Activated naive CD4-positive, alpha-beta T cell treated with anti-CD3 and anti-CD28 coated beads for 36 hours (primary cell): Measurements from ENCODE around the gene CCL11. TPM values are rescaled to one million over a fixed set of nuclear protein-coding genes. Genes with fewer than 3 reads are reported as not detected.

ENCODE experiments used
- CTCF ChIA-PET: fragments of 350-600 bp; sonication (Branson Sonifier 250); formaldehyde crosslinking; loops from one replicate; lab custom pipeline; 2021; ENCODE audit warnings: antibody characterized with exemption; lab: Charles Lee
- DNase-seq: peaks from one replicate; pipeline ENCODE4 v3.0.0-alpha.2; 2020
- H3K27ac Mint-ChIP-seq: one replicate; pipeline ENCODE4 v1.8.0; 2021; ENCODE audit warnings: mild to moderate bottlenecking, mixed read lengths
- H3K27me3 Mint-ChIP-seq: one replicate; pipeline ENCODE4 v1.8.0; 2021; ENCODE audit warnings: low read depth, mixed read lengths
- H3K36me3 Mint-ChIP-seq: one replicate; pipeline ENCODE4 v1.8.0; 2021; ENCODE audit warnings: low read depth, mixed read lengths
- H3K4me1 Mint-ChIP-seq: one replicate; pipeline ENCODE4 v1.8.0; 2021; ENCODE audit warnings: low read depth, mixed read lengths
- H3K4me3 Mint-ChIP-seq: one replicate; pipeline ENCODE4 v1.8.0; 2021; ENCODE audit warnings: mild to moderate bottlenecking, moderate library complexity, mixed read lengths
- H3K9me3 Mint-ChIP-seq: one replicate; pipeline ENCODE4 v1.8.0; 2021; ENCODE audit warnings: mixed read lengths
- intact Hi-C: fragments of 100-400 bp; cut with micrococcal nuclease; formaldehyde crosslinking; loops from one replicate; pipeline ENCODE4 v1.15.1; 2023
- total RNA-seq, 2 experiments: library from RNA; stranded (reverse); gene quantifications; one replicate each; pipeline ENCODE4 v1.2.3, GENCODE V29; 2021

Gene CCL11
- total RNA-seq, 2 experiments from 2014 or later: not detected

DNA sequence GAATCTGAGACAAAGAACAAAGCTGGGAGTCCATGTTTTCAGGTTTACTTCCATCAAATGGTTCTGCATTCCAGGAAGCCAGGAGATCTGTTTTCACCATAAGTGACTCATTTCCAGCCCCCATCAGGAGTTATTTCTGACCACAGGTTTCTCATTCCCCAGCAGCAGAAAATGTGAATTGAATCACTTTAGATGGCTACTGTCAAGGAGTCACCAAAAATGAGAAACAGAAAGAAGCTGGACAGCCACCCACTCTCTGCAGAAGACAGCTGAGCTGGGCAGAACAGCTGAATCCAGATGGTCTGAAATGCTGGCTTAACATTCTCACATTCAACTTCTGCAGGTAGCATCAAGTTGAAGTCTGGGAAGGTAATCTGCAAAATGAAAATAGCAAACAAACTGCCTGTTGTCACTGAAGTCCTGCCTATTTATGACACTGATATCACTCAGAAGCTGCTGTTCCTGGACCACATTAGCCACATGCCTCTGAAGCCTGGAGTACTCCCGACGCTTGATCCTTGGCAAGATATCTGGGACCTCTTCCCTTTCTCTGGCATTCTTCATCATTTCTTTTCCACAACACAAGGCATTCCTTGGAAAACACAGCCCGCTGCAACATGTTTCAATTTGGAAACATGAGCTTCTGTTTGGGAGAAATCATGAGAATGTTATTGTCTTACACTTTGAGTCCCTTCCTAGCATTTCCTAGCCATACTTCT, 15.3 kb downstream of the CCL11 start:
- no peak overlapping the region for H3K4me3 Mint-ChIP-seq
- no peak overlapping the region for H3K27ac Mint-ChIP-seq
- H3K27me3 Mint-ChIP-seq: peaks cover 22% of the 10 kb centered on the region
- CTCF ChIA-PET: interaction anchor here (0.6 to 1.5 kb wide), 3 partner anchors 14 to 358 kb away, joined by 3 read pairs; no protein-coding TSS in a partner anchor
- H3K9me3 Mint-ChIP-seq: no peaks in the 10 kb centered on the region
- H3K36me3 Mint-ChIP-seq: no peaks in the 10 kb centered on the region
- intact Hi-C loops: no loop called here
- DNase-seq: no peak
- no peaks in the 10 kb centered on the region for H3K4me1 Mint-ChIP-seq

DNA sequence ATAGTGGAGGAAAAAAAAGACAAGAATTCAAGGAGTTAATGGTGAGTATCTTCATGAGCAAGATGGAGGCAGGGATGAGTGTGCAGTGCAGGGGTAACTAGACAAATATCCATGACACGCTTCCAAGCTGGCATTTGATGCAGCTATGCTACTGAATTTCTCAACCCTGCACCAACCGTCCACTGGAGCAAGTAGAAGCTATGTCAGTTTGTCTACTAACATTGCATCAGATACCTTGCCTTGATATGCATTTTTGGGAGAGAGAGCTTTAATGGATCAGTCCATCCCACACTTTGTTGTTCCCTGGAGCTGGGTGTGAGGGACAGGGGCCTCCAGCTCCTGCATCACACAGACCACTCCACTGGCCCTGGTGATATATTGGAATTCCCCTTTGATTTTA, 16.4 kb downstream of the CCL11 start:
- Mint-ChIP-seq H3K27ac (no peak overlapping the region), H3K4me1 (peaks cover 1% of the 10 kb centered on the region), H3K9me3 (no peaks in the 10 kb centered on the region), H3K4me3 (no peak overlapping the region), H3K27me3 (peaks cover 20% of the 10 kb centered on the region), H3K36me3 (no peaks in the 10 kb centered on the region)
- intact Hi-C loops: no loop called here
- CTCF ChIA-PET: no interaction called here
- no peak for DNase-seq

DNA sequence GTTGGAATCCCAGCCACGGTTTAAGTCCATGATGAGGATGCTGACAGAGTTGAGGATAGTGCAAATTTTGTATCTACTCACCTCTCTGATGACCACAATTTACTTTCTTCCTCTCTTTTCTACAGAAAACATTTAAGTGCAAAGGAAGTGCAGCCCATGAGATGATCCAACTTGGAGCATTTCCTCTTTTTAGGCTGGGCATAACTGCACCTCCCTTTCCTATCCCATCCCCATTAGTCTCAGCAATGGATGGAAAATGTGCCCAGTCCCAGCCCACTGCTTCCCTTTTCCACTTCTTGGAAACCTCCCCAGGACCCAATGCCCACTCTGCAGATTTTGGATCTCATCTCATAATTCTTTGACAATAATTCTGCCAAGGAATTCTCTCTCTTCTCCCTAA, 17.1 kb downstream of the CCL11 start:
- Mint-ChIP-seq H3K9me3 (no peaks in the 10 kb centered on the region), H3K4me3 (no peak overlapping the region), H3K36me3 (no peaks in the 10 kb centered on the region), H3K4me1 (peaks cover 2% of the 10 kb centered on the region), H3K27ac (no peak overlapping the region), H3K27me3 (peaks cover 20% of the 10 kb centered on the region)
- DNase-seq: no peak
- CTCF ChIA-PET: no interaction called here
- intact Hi-C loops: no loop called here

DNA sequence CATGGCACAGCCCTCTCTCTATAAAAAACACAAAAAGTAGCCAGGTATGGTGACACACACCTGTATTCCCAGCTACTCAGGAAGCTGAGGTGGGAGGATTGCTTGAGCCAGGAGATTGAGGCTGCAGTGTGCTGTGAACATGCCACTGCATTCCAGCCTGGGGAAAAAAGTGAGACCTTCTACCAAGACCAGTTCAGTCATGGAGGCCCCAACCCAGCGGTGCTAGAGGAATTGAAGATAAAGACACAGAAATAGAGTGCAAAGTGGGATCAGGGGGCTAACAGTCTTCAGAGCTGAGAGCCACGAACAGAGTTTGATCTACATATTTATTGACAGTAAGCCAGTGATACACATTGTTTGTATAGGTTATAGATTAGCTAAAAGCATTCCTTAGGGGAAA, 18.1 kb downstream of the CCL11 start:
- peaks cover 2% of the 10 kb centered on the region for H3K4me1 Mint-ChIP-seq
- intact Hi-C loops: no loop called here
- CTCF ChIA-PET: no interaction called here
- H3K9me3 Mint-ChIP-seq: no peaks in the 10 kb centered on the region
- no peak for DNase-seq
- no peak overlapping the region for H3K27ac Mint-ChIP-seq
- peaks cover 16% of the 10 kb centered on the region for H3K27me3 Mint-ChIP-seq
- no peaks in the 10 kb centered on the region for H3K36me3 Mint-ChIP-seq
- no peak overlapping the region for H3K4me3 Mint-ChIP-seq

DNA sequence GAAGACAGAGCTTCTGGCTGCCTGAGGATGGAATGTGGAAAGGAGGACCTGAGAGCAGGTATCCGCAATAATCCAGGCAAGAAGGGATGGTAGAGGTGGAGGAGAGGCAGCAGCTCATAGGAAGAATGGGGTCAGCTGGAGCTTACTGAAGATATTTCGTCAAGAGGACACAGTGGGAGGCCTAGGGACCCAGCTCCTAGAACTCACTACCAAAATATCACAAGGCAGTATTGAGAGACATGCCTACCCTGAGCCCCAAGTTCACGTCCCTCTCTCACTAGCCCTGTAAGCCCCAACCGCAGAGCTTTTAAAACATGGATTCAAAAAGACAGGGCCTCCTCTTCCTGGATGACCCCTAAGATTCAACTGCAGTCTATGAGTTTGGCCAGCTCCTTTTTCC, 19.5 kb downstream of the CCL11 start:
- Mint-ChIP-seq H3K27me3 (peaks cover 11% of the 10 kb centered on the region), H3K27ac (no peak overlapping the region), H3K4me1 (peaks cover 2% of the 10 kb centered on the region), H3K36me3 (no peaks in the 10 kb centered on the region), H3K4me3 (no peak overlapping the region), H3K9me3 (no peaks in the 10 kb centered on the region)
- CTCF ChIA-PET: interaction anchor here (0.7 to 0.9 kb wide), 3 partner anchors 56 to 94 kb away, joined by 3 read pairs; no protein-coding TSS in a partner anchor
- intact Hi-C loops: no loop called here
- no peak for DNase-seq

DNA sequence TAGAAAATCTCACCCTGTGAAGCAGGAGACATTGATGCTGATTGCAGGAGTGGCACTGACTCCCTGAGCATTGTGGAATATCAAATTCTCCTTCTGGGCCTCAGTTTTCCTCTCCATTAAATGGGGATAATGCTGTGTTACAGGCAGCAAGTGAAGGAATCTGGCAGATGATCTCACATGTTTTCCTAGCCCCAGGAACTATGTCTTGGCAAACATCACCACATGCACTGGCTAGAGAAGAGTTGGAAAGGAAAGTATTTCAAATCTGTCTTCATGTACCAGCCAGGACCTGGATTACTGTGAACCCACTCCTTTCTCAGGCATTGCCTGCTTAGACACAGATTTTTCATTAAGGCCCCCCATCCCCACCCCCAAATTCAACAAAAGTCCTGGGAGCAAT, 20.1 kb downstream of the CCL11 start:
- Mint-ChIP-seq H3K27me3 (peaks cover 7% of the 10 kb centered on the region), H3K9me3 (no peaks in the 10 kb centered on the region), H3K4me1 (peaks cover 2% of the 10 kb centered on the region), H3K4me3 (no peak overlapping the region), H3K27ac (no peak overlapping the region), H3K36me3 (no peaks in the 10 kb centered on the region)
- intact Hi-C loops: loop anchor here (2.0 kb wide), 1 partner anchor 105 kb away; no protein-coding TSS in a partner anchor
- CTCF ChIA-PET: interaction anchor here (0.9 kb wide), 1 partner anchor 93 kb away, joined by 3 read pairs; no protein-coding TSS in a partner anchor
- no peak for DNase-seq

DNA sequence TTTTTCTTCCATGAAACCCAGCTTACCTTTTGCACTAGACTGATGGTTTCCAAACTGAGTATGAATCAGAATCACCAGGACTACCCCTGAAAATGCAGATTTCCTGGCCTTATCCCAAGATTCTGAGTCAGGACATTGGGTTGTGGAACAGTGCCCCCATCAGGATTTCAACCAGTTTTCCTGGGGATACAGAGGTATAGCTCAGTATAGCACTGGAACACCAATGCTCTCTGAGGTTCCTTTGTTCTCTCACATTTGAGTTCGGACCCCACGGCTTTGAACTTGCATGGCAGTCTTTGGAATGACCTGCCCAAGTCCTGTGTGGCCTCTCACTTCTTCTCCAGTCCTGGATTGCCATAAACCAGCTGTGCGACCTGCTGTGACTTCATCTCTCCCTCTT, 20.9 kb downstream of the CCL11 start:
- no peak overlapping the region for H3K27ac Mint-ChIP-seq
- CTCF ChIA-PET: interaction anchor here (0.6 to 1.3 kb wide), 3 partner anchors 51 to 133 kb away, joined by 3 to 5 read pairs (median 3); no protein-coding TSS in a partner anchor
- H3K4me1 Mint-ChIP-seq: peaks cover 2% of the 10 kb centered on the region
- intact Hi-C loops: loop anchor here (2.0 kb wide), 1 partner anchor 106 kb away; no protein-coding TSS in a partner anchor
- no peak for DNase-seq
- H3K36me3 Mint-ChIP-seq: no peaks in the 10 kb centered on the region
- H3K27me3 Mint-ChIP-seq: peaks cover 5% of the 10 kb centered on the region
- H3K9me3 Mint-ChIP-seq: no peaks in the 10 kb centered on the region
- no peak overlapping the region for H3K4me3 Mint-ChIP-seq

DNA sequence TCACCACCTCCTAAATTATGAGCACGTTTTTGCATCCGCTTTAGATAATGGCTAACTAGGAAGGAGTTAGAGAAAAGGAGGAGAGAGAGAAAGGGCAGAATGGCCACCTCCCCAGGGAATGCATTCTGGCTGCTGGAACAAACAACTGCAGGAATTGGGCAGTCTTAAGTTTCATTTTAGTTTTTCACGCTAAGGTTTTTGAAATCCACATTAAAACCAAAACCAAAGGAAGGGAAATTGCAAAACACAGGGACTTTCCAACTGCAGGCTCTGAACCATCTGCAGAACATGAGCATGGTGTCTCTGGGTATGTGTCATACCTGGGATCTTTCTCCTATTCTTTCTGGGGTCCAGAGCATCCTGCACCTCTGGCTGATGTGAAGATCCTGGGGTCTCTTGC, 21.6 kb downstream of the CCL11 start:
- H3K4me1 Mint-ChIP-seq: peaks cover 2% of the 10 kb centered on the region
- CTCF ChIA-PET: interaction anchor here (0.6 to 1.4 kb wide), 3 partner anchors 43 to 54 kb away, joined by 3 to 5 read pairs (median 3); no protein-coding TSS in a partner anchor
- DNase-seq: peak; percentile 7
- H3K27me3 Mint-ChIP-seq: peaks cover 7% of the 10 kb centered on the region
- no peaks in the 10 kb centered on the region for H3K9me3 Mint-ChIP-seq
- no peak overlapping the region for H3K27ac Mint-ChIP-seq
- intact Hi-C loops: loop anchor here (2.0 kb wide), 1 partner anchor 106 kb away; no protein-coding TSS in a partner anchor
- no peak overlapping the region for H3K4me3 Mint-ChIP-seq
- no peaks in the 10 kb centered on the region for H3K36me3 Mint-ChIP-seq

DNA sequence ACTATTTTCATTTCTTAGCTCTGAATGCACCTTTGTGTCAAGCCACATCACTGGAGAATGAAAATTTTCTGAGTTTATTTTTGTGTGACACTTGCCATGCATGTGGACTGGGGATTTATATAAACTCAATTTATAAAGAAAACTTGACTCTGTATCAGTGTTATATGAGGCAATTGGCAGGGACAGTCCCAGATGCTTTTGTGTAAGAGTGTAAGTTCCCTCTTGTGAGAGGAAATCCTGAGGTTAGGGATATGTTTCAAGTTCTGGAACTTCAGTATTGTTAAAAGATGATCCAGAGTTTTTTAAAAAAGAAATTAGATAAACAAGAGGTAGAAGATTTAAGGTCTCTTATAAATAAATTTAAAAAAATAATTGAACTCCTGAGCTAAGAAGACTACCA, 22.8 kb downstream of the CCL11 start:
- Mint-ChIP-seq H3K9me3 (no peaks in the 10 kb centered on the region), H3K27ac (no peak overlapping the region), H3K36me3 (no peaks in the 10 kb centered on the region), H3K4me3 (no peak overlapping the region), H3K4me1 (peaks cover 2% of the 10 kb centered on the region), H3K27me3 (peaks cover 8% of the 10 kb centered on the region)
- CTCF ChIA-PET: interaction anchor here (1.0 to 1.4 kb wide), 2 partner anchors 42 to 54 kb away, joined by 3 to 4 read pairs; no protein-coding TSS in a partner anchor
- intact Hi-C loops: no loop called here
- no peak for DNase-seq

DNA sequence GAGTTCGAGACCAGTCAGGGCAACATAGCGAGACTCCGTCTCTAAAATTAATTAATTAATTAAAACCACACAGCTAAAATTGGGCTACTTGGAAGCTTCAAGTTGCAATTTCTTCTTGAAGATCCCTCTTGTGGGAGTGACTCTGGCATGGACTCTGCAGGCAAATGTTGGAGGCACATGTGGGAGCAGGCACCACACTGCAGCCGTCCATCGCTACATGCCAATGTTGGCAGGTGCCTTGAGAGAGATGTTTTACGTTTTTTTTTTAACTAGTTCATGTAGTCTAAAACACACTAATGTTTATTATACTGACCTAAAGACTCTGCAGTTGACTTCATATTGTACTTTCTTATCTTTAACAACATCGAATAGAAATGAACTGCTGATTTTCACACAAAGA, 25.7 kb downstream of the CCL11 start:
- DNase-seq: no peak
- no peak overlapping the region for H3K4me3 Mint-ChIP-seq
- peaks cover 2% of the 10 kb centered on the region for H3K4me1 Mint-ChIP-seq
- no peaks in the 10 kb centered on the region for H3K9me3 Mint-ChIP-seq
- H3K27ac Mint-ChIP-seq: no peak overlapping the region
- intact Hi-C loops: no loop called here
- CTCF ChIA-PET: interaction anchor here (2.2 kb wide), 1 partner anchor 50 kb away, joined by 8 read pairs; no protein-coding TSS in a partner anchor
- H3K27me3 Mint-ChIP-seq: peaks cover 18% of the 10 kb centered on the region
- H3K36me3 Mint-ChIP-seq: no peaks in the 10 kb centered on the region

DNA sequence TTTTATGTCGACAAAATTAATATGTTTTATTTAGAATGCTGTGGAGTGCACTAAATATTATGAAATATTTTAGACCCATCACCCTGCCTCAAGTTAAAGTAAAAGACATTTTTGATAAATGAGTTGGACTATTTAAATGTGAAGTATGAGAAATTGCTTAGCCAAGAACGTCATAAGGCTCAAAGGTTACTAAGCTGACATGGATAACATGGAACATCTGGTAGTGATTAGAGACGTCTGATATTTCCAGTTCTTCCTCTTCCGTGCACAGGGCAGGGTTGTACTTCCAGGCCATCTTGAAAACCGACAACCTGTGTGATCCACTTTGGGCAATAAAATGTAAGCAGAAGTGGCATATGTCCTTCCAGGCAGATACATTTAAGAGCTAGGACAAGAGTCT, 26.5 kb downstream of the CCL11 start:
- H3K9me3 Mint-ChIP-seq: no peaks in the 10 kb centered on the region
- no peak overlapping the region for H3K4me3 Mint-ChIP-seq
- H3K36me3 Mint-ChIP-seq: no peaks in the 10 kb centered on the region
- H3K27me3 Mint-ChIP-seq: peaks cover 18% of the 10 kb centered on the region
- CTCF ChIA-PET: interaction anchor here (2.2 kb wide), 1 partner anchor 50 kb away, joined by 8 read pairs; no protein-coding TSS in a partner anchor
- DNase-seq: no peak
- H3K4me1 Mint-ChIP-seq: no peaks in the 10 kb centered on the region
- H3K27ac Mint-ChIP-seq: no peak overlapping the region
- intact Hi-C loops: no loop called here

DNA sequence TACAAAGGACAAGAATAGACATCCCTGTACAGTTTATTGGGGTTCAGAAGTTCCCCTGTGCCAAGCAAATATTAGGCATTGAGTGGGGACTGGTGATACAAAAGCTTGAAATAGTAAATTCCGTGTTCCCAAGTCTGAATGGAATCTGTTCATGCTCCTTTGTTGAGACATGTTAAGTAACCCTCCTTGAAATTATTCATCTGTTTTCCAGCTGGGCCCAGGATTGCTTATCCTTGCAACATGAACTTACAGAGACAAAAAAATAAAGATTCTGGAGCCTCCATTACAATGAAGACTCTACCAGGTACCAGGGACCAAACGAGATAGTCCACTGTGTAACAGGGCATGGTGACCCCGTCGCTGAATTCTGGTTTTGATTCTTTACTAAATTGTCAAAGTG, 27.6 kb downstream of the CCL11 start:
- Mint-ChIP-seq H3K4me3 (no peak overlapping the region), H3K36me3 (no peaks in the 10 kb centered on the region), H3K27me3 (peaks cover 18% of the 10 kb centered on the region), H3K9me3 (no peaks in the 10 kb centered on the region), H3K27ac (no peak overlapping the region), H3K4me1 (no peaks in the 10 kb centered on the region)
- CTCF ChIA-PET: no interaction called here
- intact Hi-C loops: no loop called here
- no peak for DNase-seq

DNA sequence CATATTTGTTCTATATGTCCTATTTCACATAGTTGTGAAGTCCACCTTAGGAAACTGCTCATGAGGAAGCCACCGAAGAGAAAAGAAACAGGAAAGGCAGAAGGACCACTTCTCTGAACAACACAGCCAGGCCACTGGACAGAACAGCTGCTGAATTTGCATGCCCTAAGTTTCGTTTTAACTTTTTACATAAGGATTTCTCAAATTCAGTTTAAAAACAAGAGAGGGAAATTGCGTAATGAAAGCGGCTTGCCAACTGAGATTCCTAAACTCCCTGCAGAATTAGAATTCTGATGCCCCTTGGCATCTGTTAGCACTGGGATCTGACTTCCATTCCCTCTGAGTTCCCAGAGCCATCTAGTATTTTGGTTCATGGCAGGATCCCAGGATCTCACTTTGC, 28.7 kb downstream of the CCL11 start:
- Mint-ChIP-seq H3K27ac (no peak overlapping the region), H3K9me3 (no peaks in the 10 kb centered on the region), H3K4me3 (no peak overlapping the region), H3K4me1 (no peaks in the 10 kb centered on the region), H3K36me3 (no peaks in the 10 kb centered on the region), H3K27me3 (peaks cover 18% of the 10 kb centered on the region)
- no peak for DNase-seq
- intact Hi-C loops: no loop called here
- CTCF ChIA-PET: no interaction called here
